OCI-LY1 (cell line): ENCODE results near the gene ZNF536.

ENCODE experiments used
- CTCF ChIP-seq: fragments of 200-600 bp; sonication (generic), shearing (Covaris generic); IDR thresholded peaks from 2 replicates; pipeline ENCODE4 v1.5.1; 2017; ENCODE audit warnings: mild to moderate bottlenecking, antibody characterized with exemption, low read length, moderate library complexity, mixed read lengths
- EZH2 ChIP-seq: fragments of 200-600 bp; sonication (generic), shearing (Covaris generic); IDR thresholded peaks from 2 replicates; pipeline ENCODE4 v1.8.0; 2017; ENCODE audit warnings: borderline replicate concordance, mixed run types, mild to moderate bottlenecking, antibody characterized with exemption, low read length, moderate library complexity, mixed read lengths

GRCh38 chr19:30420881-30421280 is 48.7 kb downstream of the ZNF536 start:
- TF ChIP-seq CTCF = no peak
- no peak for TF ChIP-seq EZH2
